GM12891 (cell line): Measurements from ENCODE around the gene MINPP1.

Experiments used
- PAX5 ChIP-seq: IDR thresholded peaks from 2 replicates; pipeline ENCODE4 v1.6.1; 2011; ENCODE audit warnings: low read length, moderate library complexity, mild to moderate bottlenecking; ENCODE audit not compliant: insufficient read depth, severe bottlenecking
- POLR2A ChIP-seq: IDR thresholded peaks from 2 replicates; pipeline ENCODE4 v1.6.1; 2011; ENCODE audit warnings: low read depth, low read length, control low read depth
- POLR2AphosphoS5 ChIP-seq: IDR thresholded peaks from 2 replicates; pipeline ENCODE4 v1.6.1; 2011; ENCODE audit warnings: low read depth, low read length, control low read depth
- SPI1 ChIP-seq: IDR thresholded peaks from 2 replicates; pipeline ENCODE4 v1.6.1; 2011; ENCODE audit warnings: low read depth, low read length, control low read depth
- TAF1 ChIP-seq: IDR thresholded peaks from 2 replicates; pipeline ENCODE4 v1.6.1; 2011; ENCODE audit warnings: low read depth, low read length, control low read depth

- TF ChIP-seq SPI1 = no peak
- no peak for TF ChIP-seq POLR2AphosphoS5
- TF ChIP-seq POLR2A = no peak
- TF ChIP-seq PAX5 = no peak
- no peak for TF ChIP-seq TAF1
These were observed 14.2 kb downstream of the MINPP1 start for GRCh38 chr10:87518937-87519336.
